ENCODE results near the gene MAFG. TPM values are rescaled to one million over a fixed set of nuclear protein-coding genes. Genes with fewer than 3 reads are reported as not detected.
A peak's percentile ranks its signal among the peaks of the same experiment; 100 is the strongest.

Gene MAFG
- total and polyA plus RNA-seq, 2 of the 13 experiments (the other 11 are each of a cell fraction or from before 2014, with no cell fraction given) = 14.5 to 20.0 TPM

DNA sequence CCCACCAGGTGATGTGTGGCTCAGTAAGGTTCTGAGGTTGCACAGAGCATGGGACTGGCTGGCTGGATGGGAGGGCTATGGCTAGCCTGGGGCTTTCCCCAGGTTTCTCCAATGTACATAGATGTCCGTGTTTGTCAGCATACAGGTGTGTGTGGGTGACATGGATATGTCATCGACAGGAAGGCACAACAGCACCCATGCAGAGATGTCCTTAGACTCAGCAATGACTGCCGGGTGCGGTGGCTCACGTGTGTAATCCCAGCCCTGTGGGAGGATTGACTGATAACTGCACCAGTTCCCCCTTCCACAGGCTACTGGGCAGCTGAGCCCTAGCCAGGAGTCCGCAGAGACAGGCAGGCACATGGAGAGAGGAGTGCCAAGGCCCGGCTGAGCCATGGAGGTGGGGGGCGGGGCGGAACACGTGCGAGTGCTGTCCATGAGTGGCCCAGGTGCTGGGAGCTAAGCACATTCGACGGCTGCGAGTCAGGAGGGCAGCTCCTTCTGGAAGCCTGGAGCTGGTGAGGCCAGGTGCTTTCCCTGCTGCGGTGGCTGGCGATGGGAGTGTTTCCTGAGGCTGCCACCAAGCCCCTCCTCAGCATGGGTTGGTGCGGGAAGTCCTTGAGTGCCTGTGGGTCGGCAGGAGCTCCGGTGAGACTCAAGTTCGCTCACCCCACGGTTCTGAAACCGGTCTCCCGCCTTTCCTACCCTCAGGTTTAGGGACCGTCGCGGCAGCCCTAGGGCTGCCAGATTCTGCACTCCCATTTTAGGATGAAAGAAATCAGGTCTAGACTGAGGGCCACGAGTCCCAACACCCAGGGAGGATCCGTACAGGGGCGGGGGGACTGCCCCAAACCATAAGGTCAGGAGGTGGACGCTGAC is 49.0 kb upstream of the MAFG start (continued):
- TF ChIP-seq, protein P1, sequence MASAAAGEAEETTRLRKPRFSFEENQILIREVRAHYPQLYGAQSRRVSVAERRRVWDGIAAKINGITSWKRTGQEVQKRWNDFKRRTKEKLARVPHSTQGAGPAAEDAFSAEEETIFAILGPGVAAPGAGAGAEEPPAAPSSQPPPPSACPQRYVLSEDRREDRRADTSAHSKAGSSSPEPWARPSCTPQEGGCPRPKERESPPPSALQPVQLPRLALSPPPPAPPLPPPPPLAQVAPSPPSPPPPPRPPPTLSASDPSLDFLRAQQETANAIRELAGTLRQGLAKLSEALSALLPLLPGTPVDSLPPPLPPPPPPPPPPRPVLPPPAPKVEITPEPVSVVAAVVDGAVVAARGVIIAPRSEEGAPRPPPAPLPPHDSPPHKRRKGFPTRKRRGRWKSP (CRISPR knock-in tag; IDR thresholded peaks at IDR 0.05) = peak; percentile 69; the same call in 1 of the 2 replicates
- TF ChIP-seq SP2 (CRISPR knock-in tag; IDR thresholded peaks at IDR 0.05) = no peak
- TF ChIP-seq, protein P2, sequence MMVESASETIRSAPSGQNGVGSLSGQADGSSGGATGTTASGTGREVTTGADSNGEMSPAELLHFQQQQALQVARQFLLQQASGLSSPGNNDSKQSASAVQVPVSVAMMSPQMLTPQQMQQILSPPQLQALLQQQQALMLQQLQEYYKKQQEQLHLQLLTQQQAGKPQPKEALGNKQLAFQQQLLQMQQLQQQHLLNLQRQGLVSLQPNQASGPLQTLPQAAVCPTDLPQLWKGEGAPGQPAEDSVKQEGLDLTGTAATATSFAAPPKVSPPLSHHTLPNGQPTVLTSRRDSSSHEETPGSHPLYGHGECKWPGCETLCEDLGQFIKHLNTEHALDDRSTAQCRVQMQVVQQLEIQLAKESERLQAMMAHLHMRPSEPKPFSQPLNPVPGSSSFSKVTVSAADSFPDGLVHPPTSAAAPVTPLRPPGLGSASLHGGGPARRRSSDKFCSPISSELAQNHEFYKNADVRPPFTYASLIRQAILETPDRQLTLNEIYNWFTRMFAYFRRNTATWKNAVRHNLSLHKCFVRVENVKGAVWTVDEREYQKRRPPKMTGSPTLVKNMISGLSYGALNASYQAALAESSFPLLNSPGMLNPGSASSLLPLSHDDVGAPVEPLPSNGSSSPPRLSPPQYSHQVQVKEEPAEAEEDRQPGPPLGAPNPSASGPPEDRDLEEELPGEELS (CRISPR knock-in tag; IDR thresholded peaks at IDR 0.05) = no peak
- no peak for TF ChIP-seq HMG20B (CRISPR knock-in tag; conservative IDR thresholded peaks at IDR 0.05)
- peak; percentile 79 for TF ChIP-seq ZNF777 (CRISPR knock-in tag; IDR thresholded peaks at IDR 0.05)
- TF ChIP-seq, protein P3, sequence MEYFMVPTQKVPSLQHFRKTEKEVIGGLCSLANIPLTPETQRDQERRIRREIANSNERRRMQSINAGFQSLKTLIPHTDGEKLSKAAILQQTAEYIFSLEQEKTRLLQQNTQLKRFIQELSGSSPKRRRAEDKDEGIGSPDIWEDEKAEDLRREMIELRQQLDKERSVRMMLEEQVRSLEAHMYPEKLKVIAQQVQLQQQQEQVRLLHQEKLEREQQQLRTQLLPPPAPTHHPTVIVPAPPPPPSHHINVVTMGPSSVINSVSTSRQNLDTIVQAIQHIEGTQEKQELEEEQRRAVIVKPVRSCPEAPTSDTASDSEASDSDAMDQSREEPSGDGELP (IDR thresholded peaks at IDR 0.05; ENCODE audit: borderline replicate concordance, low read depth) = no peak
- no peak for TF ChIP-seq TOE1 (CRISPR knock-in tag; IDR thresholded peaks at IDR 0.05)
- no peak for TF ChIP-seq LCORL (IDR thresholded peaks at IDR 0.05)
- no peak; the same call in 1 of the 2 replicates for TF ChIP-seq LCORL (CRISPR knock-in tag; IDR thresholded peaks at IDR 0.05)
- TF ChIP-seq STAT5B (CRISPR knock-in tag; IDR thresholded peaks at IDR 0.05) = no peak
- TF ChIP-seq, protein P4, sequence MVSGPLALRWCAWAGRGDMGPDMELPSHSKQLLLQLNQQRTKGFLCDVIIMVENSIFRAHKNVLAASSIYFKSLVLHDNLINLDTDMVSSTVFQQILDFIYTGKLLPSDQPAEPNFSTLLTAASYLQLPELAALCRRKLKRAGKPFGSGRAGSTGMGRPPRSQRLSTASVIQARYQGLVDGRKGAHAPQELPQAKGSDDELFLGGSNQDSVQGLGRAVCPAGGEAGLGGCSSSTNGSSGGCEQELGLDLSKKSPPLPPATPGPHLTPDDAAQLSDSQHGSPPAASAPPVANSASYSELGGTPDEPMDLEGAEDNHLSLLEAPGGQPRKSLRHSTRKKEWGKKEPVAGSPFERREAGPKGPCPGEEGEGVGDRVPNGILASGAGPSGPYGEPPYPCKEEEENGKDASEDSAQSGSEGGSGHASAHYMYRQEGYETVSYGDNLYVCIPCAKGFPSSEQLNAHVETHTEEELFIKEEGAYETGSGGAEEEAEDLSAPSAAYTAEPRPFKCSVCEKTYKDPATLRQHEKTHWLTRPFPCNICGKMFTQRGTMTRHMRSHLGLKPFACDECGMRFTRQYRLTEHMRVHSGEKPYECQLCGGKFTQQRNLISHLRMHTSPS (CRISPR knock-in tag; IDR thresholded peaks at IDR 0.05; ENCODE audit: low read depth) = peak; percentile 62; the same call in 1 of the 2 replicates
- TF ChIP-seq, protein P5, sequence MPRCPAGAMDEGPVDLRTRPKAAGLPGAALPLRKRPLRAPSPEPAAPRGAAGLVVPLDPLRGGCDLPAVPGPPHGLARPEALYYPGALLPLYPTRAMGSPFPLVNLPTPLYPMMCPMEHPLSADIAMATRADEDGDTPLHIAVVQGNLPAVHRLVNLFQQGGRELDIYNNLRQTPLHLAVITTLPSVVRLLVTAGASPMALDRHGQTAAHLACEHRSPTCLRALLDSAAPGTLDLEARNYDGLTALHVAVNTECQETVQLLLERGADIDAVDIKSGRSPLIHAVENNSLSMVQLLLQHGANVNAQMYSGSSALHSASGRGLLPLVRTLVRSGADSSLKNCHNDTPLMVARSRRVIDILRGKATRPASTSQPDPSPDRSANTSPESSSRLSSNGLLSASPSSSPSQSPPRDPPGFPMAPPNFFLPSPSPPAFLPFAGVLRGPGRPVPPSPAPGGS (CRISPR knock-in tag; IDR thresholded peaks at IDR 0.05) = no peak
- no peak for TF ChIP-seq JUND (CRISPR knock-in tag; IDR thresholded peaks at IDR 0.05)
- no peak for TF ChIP-seq ATAD3A (CRISPR knock-in tag; IDR thresholded peaks at IDR 0.05)
- no peak for TF ChIP-seq NFIC (IDR thresholded peaks at IDR 0.05; ENCODE audit: low read length)
- TF ChIP-seq ZNF24 (IDR thresholded peaks at IDR 0.05) = no peak
- no peak for TF ChIP-seq SOX6 (IDR thresholded peaks at IDR 0.05)
- no peak for TF ChIP-seq SOX6 (CRISPR knock-in tag; IDR thresholded peaks at IDR 0.05)
- TF ChIP-seq, protein P6, sequence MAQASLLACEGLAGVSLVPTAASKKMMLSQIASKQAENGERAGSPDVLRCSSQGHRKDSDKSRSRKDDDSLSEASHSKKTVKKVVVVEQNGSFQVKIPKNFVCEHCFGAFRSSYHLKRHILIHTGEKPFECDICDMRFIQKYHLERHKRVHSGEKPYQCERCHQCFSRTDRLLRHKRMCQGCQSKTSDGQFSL (CRISPR knock-in tag; IDR thresholded peaks at IDR 0.05) = no peak
- no peak for TF ChIP-seq TSC22D2 (CRISPR knock-in tag; IDR thresholded peaks at IDR 0.05; ENCODE audit: borderline replicate concordance)
- TF ChIP-seq, protein P7, sequence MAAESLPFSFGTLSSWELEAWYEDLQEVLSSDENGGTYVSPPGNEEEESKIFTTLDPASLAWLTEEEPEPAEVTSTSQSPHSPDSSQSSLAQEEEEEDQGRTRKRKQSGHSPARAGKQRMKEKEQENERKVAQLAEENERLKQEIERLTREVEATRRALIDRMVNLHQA (CRISPR knock-in tag; IDR thresholded peaks at IDR 0.05) = no peak
- no peak for TF ChIP-seq STAG1 (CRISPR knock-in tag; IDR thresholded peaks at IDR 0.05)
- no peak for TF ChIP-seq ZNF343 (CRISPR knock-in tag; IDR thresholded peaks at IDR 0.05)
- TF ChIP-seq SSRP1 (CRISPR knock-in tag; IDR thresholded peaks at IDR 0.05) = no peak; the same call in 1 of the 2 replicates

All from HepG2 (cell line).